HG02588 (cell line): Measurements from ENCODE around the gene TMEM243.
"Not testable (repeated sequence)": the region's sequence is repeated elsewhere in the genome, so short reads cannot be mapped to it uniquely, and the experiment has no call there.

ENCODE experiments used
- ATAC-seq: cut with Tn5 transposase; IDR thresholded peaks from one replicate; pipeline ENCODE4 v1.9.1; 2021; ENCODE audit warnings: mild to moderate bottlenecking, moderate library complexity; ENCODE audit not compliant: unreplicated experiment

TMEM243 gene

GRCh38 chr7:87213252-87213651 is 6.3 kb downstream of the TMEM243 start:
- ATAC-seq, result no peak

- ATAC-seq, result no peak
Measured at GRCh38 chr7:87212498-87212897, 7.0 kb downstream of the TMEM243 start.

- ATAC-seq, result no peak
Measured at GRCh38 chr7:87210506-87210905, 9.0 kb downstream of the TMEM243 start.

GRCh38 chr7:87209295-87209924 is 10.1 kb downstream of the TMEM243 start:
- no peak for ATAC-seq

- no peak for ATAC-seq
Measured at GRCh38 chr7:87206361-87206760, 13.2 kb downstream of the TMEM243 start.

GRCh38 chr7:87205701-87206100 is 13.8 kb downstream of the TMEM243 start:
- ATAC-seq, result not testable (repeated sequence)

GRCh38 chr7:87204933-87205332 is 14.6 kb downstream of the TMEM243 start:
- no peak for ATAC-seq

- ATAC-seq, result not testable (repeated sequence)
Measured at GRCh38 chr7:87203929-87204328, 15.6 kb downstream of the TMEM243 start.

GRCh38 chr7:87202705-87203104 is 16.8 kb downstream of the TMEM243 start:
- no peak for ATAC-seq

- ATAC-seq, result no peak
Measured at GRCh38 chr7:87202208-87202607, 17.3 kb downstream of the TMEM243 start.

- ATAC-seq, result no peak
Measured at GRCh38 chr7:87199700-87200450, 19.7 kb downstream of the TMEM243 start.

- ATAC-seq, result no peak
Measured at GRCh38 chr7:87199241-87199640, 20.3 kb downstream of the TMEM243 start.

- ATAC-seq, result no peak
Measured at GRCh38 chr7:87193912-87194311, 25.6 kb downstream of the TMEM243 start.

- ATAC-seq, result no peak
Measured at GRCh38 chr7:87192784-87193487, 26.6 kb downstream of the TMEM243 start.

GRCh38 chr7:87190783-87191182 is 28.7 kb downstream of the TMEM243 start:
- ATAC-seq, result no peak

- ATAC-seq, result no peak
Measured at GRCh38 chr7:87188930-87189329, 30.6 kb downstream of the TMEM243 start.

- no peak for ATAC-seq
Measured at GRCh38 chr7:87187120-87187519, 32.4 kb downstream of the TMEM243 start.

- ATAC-seq, result no peak
Measured at GRCh38 chr7:87179180-87179579, 40.4 kb downstream of the TMEM243 start.

GRCh38 chr7:87178320-87178719 is 41.2 kb downstream of the TMEM243 start:
- no peak for ATAC-seq

- no peak for ATAC-seq
Measured at GRCh38 chr7:87173471-87173870, 46.1 kb downstream of the TMEM243 start.

- ATAC-seq, result no peak
Measured at GRCh38 chr7:87171282-87171934, 48.1 kb downstream of the TMEM243 start.
